Measurements from ENCODE around the gene DYNLRB2.

The DYNLRB2 gene

DNA sequence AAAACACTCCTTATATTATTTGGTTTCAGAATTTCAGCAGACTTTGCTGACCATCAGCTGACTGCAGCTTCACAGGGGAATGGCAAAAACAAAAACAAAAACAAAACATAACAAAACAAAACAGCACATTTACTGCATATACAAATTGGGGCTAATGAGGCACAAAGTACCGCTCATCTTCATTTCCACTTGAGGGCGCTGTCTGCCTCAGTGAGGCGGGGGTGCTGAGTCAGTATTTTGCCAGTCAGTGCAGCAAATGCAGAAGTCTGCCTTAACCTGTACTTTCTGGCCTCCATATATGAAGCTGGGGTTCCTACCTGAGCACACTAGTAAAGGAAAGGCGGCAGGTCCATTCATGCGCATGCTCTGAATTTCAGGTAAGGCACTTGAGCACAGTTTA lies 13.5 kb upstream of the DYNLRB2 start:
- H3K9me3 Mint-ChIP-seq (ENCODE audit: low read depth) = no peaks in the 10 kb centered on the region
- no peak overlapping the region for H3K27ac Mint-ChIP-seq
- H3K4me3 Mint-ChIP-seq = no peak overlapping the region
- H3K36me3 Mint-ChIP-seq = no peaks in the 10 kb centered on the region
- H3K4me1 Mint-ChIP-seq (ENCODE audit: low read depth) = peaks cover 2% of the 10 kb centered on the region
- peaks cover 2% of the 10 kb centered on the region for H3K27me3 Mint-ChIP-seq

GRCh38 chr16:80530479-80530878 lies 10.3 kb upstream of the DYNLRB2 start:
- no peak overlapping the region for H3K4me3 Mint-ChIP-seq
- H3K27me3 Mint-ChIP-seq = peaks cover 9% of the 10 kb centered on the region
- H3K9me3 Mint-ChIP-seq (ENCODE audit: low read depth) = no peaks in the 10 kb centered on the region

DNA sequence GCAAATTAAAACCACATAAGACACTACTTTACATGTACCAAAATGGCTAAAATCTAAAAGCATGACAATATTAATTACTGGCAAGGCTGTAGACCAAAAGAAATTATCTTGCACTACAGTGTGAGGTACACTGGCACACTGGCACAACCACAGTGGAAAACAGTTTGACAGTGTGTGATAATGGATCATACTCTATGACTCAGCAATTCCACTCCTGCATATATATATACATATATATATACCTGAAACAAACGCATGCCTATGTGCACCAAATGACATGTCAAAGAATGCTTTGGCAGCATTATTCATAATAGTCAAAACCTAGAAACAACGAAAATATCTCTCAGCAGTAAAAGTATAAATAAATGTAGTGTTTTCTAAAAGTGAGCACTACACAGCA lies 4.6 kb upstream of the DYNLRB2 start:
- H3K4me3 Mint-ChIP-seq = no peak overlapping the region
- no peak overlapping the region for H3K27ac Mint-ChIP-seq
- peaks cover 13% of the 10 kb centered on the region for H3K4me1 Mint-ChIP-seq (ENCODE audit: low read depth)
- H3K36me3 Mint-ChIP-seq = no peaks in the 10 kb centered on the region
- no peaks in the 10 kb centered on the region for H3K9me3 Mint-ChIP-seq (ENCODE audit: low read depth)
- peaks cover 7% of the 10 kb centered on the region for H3K27me3 Mint-ChIP-seq

More at GRCh38 chr16:80530479-80530878, 10.3 kb upstream of the DYNLRB2 start:
- Mint-ChIP-seq H3K4me1 (ENCODE audit: low read depth) (peaks cover 2% of the 10 kb centered on the region), H3K36me3 (no peaks in the 10 kb centered on the region), H3K27ac (no peak overlapping the region)

- Mint-ChIP-seq H3K4me1 (ENCODE audit: low read depth) (peaks cover 18% of the 10 kb centered on the region), H3K27me3 (no peaks in the 10 kb centered on the region), H3K4me3 (peak overlapping the region; percentile 94), H3K9me3 (ENCODE audit: low read depth) (no peaks in the 10 kb centered on the region), H3K36me3 (no peaks in the 10 kb centered on the region), H3K27ac (peak overlapping the region; percentile 55)
Measured at GRCh38 chr16:80541306-80541694, 507 bp downstream of the DYNLRB2 start.

- Mint-ChIP-seq H3K4me1 (ENCODE audit: low read depth) (peaks cover 29% of the 10 kb centered on the region), H3K36me3 (no peaks in the 10 kb centered on the region), H3K27ac (no peak overlapping the region), H3K9me3 (ENCODE audit: low read depth) (no peaks in the 10 kb centered on the region), H3K27me3 (no peaks in the 10 kb centered on the region), H3K4me3 (no peak overlapping the region)
Measured at GRCh38 chr16:80543162-80543561, 2.4 kb downstream of the DYNLRB2 start.

- Mint-ChIP-seq H3K27me3 (no peaks in the 10 kb centered on the region), H3K9me3 (ENCODE audit: low read depth) (no peaks in the 10 kb centered on the region), H3K36me3 (no peaks in the 10 kb centered on the region), H3K4me3 (no peak overlapping the region), H3K4me1 (ENCODE audit: low read depth) (peaks cover 29% of the 10 kb centered on the region), H3K27ac (no peak overlapping the region)
Measured at GRCh38 chr16:80544326-80544725, 3.5 kb downstream of the DYNLRB2 start.

- H3K27ac Mint-ChIP-seq = no peak overlapping the region
- H3K36me3 Mint-ChIP-seq = no peaks in the 10 kb centered on the region
- H3K27me3 Mint-ChIP-seq = no peaks in the 10 kb centered on the region
- H3K4me3 Mint-ChIP-seq = no peak overlapping the region
- peaks cover 16% of the 10 kb centered on the region for H3K4me1 Mint-ChIP-seq (ENCODE audit: low read depth)
- H3K9me3 Mint-ChIP-seq (ENCODE audit: low read depth) = no peaks in the 10 kb centered on the region
Measured at GRCh38 chr16:80546249-80546648, 5.5 kb downstream of the DYNLRB2 start.

DNA sequence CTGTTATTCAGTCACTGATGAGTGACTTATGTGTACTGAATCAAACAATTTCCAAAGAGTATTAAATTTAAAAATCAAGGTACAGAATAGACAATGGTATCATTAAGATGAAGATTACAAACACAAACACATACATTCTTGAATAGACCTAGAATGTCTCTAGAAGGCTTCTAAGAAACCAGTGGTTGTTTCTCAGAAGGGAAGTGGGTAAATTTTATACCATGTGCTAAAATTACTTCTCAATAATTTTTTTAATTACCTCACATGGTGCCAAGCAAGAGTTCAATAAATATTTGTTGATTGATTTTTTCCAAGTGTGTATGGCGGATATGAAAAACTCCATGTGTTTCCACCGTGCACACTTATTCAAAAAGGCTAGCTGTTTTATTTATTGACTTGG lies 6.4 kb downstream of the DYNLRB2 start:
- Mint-ChIP-seq H3K27ac (no peak overlapping the region), H3K36me3 (no peaks in the 10 kb centered on the region), H3K4me3 (no peak overlapping the region)

GRCh38 chr16:80552277-80552676 lies 11.5 kb downstream of the DYNLRB2 start:
- Mint-ChIP-seq H3K4me3 (no peak overlapping the region), H3K36me3 (no peaks in the 10 kb centered on the region), H3K27me3 (no peaks in the 10 kb centered on the region), H3K27ac (no peak overlapping the region), H3K9me3 (ENCODE audit: low read depth) (no peaks in the 10 kb centered on the region), H3K4me1 (ENCODE audit: low read depth) (peaks cover 16% of the 10 kb centered on the region)

More for the DNA sequence above, 6.4 kb downstream of the DYNLRB2 start:
- Mint-ChIP-seq H3K27me3 (no peaks in the 10 kb centered on the region), H3K4me1 (ENCODE audit: low read depth) (peaks cover 10% of the 10 kb centered on the region), H3K9me3 (ENCODE audit: low read depth) (no peaks in the 10 kb centered on the region)

GRCh38 chr16:80554033-80554432 lies 13.2 kb downstream of the DYNLRB2 start:
- H3K36me3 Mint-ChIP-seq = no peaks in the 10 kb centered on the region

DNA sequence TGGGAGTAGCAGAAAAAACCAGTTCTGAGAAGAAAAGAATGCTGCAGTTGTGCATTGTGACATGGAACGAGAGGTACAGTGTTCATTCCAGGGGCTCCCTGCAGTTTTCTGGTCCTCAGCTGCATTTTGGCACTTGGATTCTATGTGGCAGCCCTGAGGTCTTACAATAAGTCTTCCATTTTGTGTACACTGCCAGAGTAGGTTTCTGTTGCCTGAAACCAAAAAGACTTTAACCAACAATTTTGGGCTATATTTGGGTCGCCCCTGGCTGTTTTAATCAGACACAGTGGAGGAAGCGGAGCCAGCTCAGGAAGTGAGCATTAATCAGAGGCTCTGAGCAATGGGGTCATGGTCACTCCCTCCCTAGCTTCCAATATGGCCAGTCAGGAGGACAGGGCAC lies 15.7 kb downstream of the DYNLRB2 start:
- Mint-ChIP-seq H3K27ac (no peak overlapping the region), H3K27me3 (no peaks in the 10 kb centered on the region), H3K4me3 (no peak overlapping the region), H3K9me3 (ENCODE audit: low read depth) (no peaks in the 10 kb centered on the region), H3K36me3 (no peaks in the 10 kb centered on the region), H3K4me1 (ENCODE audit: low read depth) (peaks cover 13% of the 10 kb centered on the region)

More at GRCh38 chr16:80554033-80554432, 13.2 kb downstream of the DYNLRB2 start:
- Mint-ChIP-seq H3K4me3 (no peak overlapping the region), H3K27ac (no peak overlapping the region), H3K27me3 (no peaks in the 10 kb centered on the region), H3K4me1 (ENCODE audit: low read depth) (peaks cover 13% of the 10 kb centered on the region), H3K9me3 (ENCODE audit: low read depth) (no peaks in the 10 kb centered on the region)

DNA sequence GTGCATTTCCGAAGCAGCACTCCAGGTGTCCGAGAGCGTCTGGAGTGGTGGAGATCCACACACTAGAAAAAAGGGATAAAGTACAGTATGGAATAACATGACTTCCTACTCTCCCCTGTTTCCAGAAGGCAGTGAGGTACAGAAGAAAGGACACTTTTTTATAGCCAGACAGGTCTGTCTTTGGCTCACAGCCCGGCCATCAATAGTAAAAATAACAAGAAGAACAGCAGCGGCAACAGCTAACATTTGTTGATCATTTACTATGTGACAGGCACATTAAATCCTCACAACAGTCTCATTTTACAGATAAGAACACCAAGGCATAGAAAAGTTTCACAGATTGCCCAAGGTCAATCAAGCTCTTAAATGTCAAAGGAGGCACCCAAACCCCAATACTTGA lies 16.2 kb downstream of the DYNLRB2 start:
- Mint-ChIP-seq H3K4me3 (no peak overlapping the region), H3K4me1 (ENCODE audit: low read depth) (peaks cover 13% of the 10 kb centered on the region)

DNA sequence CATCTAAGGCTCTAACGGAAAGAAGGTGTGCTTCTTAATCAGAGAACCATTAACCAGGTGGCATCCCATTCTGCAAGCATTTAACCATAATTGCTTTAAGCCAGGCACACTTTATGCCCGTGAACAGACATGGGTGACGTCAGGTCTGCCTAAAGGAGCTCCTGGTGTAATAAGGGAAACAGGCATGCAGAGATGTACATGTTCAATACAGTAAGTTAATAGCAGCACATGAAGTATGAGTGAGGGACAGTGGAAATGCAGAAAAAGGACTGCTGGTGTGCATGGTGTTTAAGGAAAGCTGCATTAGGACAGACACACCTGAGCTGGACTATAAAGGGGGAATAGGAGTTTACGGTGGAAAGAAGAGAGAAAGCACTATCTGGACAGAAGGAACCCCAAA lies 18.6 kb downstream of the DYNLRB2 start:
- no peaks in the 10 kb centered on the region for H3K27me3 Mint-ChIP-seq
- H3K4me3 Mint-ChIP-seq = no peak overlapping the region
- H3K4me1 Mint-ChIP-seq (ENCODE audit: low read depth) = peaks cover 10% of the 10 kb centered on the region

More for the DNA sequence above, 16.2 kb downstream of the DYNLRB2 start:
- no peak overlapping the region for H3K27ac Mint-ChIP-seq
- no peaks in the 10 kb centered on the region for H3K27me3 Mint-ChIP-seq
- H3K9me3 Mint-ChIP-seq (ENCODE audit: low read depth) = no peaks in the 10 kb centered on the region
- H3K36me3 Mint-ChIP-seq = no peaks in the 10 kb centered on the region

GRCh38 chr16:80563066-80563465 lies 22.3 kb downstream of the DYNLRB2 start:
- H3K4me1 Mint-ChIP-seq (ENCODE audit: low read depth) = peaks cover 23% of the 10 kb centered on the region
- no peak overlapping the region for H3K4me3 Mint-ChIP-seq
- H3K27ac Mint-ChIP-seq = no peak overlapping the region
- H3K27me3 Mint-ChIP-seq = no peaks in the 10 kb centered on the region
- H3K36me3 Mint-ChIP-seq = no peaks in the 10 kb centered on the region
- H3K9me3 Mint-ChIP-seq (ENCODE audit: low read depth) = peaks cover 5% of the 10 kb centered on the region

More for the DNA sequence above, 18.6 kb downstream of the DYNLRB2 start:
- no peaks in the 10 kb centered on the region for H3K9me3 Mint-ChIP-seq (ENCODE audit: low read depth)
- H3K36me3 Mint-ChIP-seq = no peaks in the 10 kb centered on the region
- no peak overlapping the region for H3K27ac Mint-ChIP-seq

GRCh38 chr16:80564394-80564793 lies 23.6 kb downstream of the DYNLRB2 start:
- Mint-ChIP-seq H3K36me3 (no peaks in the 10 kb centered on the region), H3K9me3 (ENCODE audit: low read depth) (peaks cover 5% of the 10 kb centered on the region), H3K27me3 (no peaks in the 10 kb centered on the region), H3K4me3 (peak overlapping the region; percentile 17), H3K4me1 (ENCODE audit: low read depth) (peaks cover 30% of the 10 kb centered on the region), H3K27ac (peak overlapping the region; percentile 81)

- peak overlapping the region; percentile 83 for H3K27ac Mint-ChIP-seq
- H3K4me3 Mint-ChIP-seq = peak overlapping the region; percentile 33
Measured at GRCh38 chr16:80569440-80570105, 28.8 kb downstream of the DYNLRB2 start.

More at GRCh38 chr16:80569440-80570105, 28.8 kb downstream of the DYNLRB2 start:
- peaks cover 36% of the 10 kb centered on the region for H3K4me1 Mint-ChIP-seq (ENCODE audit: low read depth)
- H3K9me3 Mint-ChIP-seq (ENCODE audit: low read depth) = peaks cover 5% of the 10 kb centered on the region
- H3K27me3 Mint-ChIP-seq = no peaks in the 10 kb centered on the region
- peaks cover 3% of the 10 kb centered on the region for H3K36me3 Mint-ChIP-seq

Measured in activated naive CD8-positive, alpha-beta T cell (primary cell).